ENCODE data around the gene TRIM46.
"Not testable (repeated sequence)": the region's sequence is repeated elsewhere in the genome, so short reads cannot be mapped to it uniquely, and the experiment has no call there.

The TRIM46 gene

GRCh38 chr1:155139895-155140629 lies 33.6 kb upstream of the TRIM46 start, which contains the start of gene DPM3:
Gene DPM3, minus strand, starts transcription at chr1:155140531. Its CDS starts 291 bp downstream, at chr1:155140240.
- DNase-seq, result peak; percentile 92 to 95

- DNase-seq, result no peak
Measured at GRCh38 chr1:155140630-155140953, 33.1 kb upstream of the TRIM46 start.

- DNase-seq, result no peak
Measured at GRCh38 chr1:155141749-155142148, 31.9 kb upstream of the TRIM46 start.

GRCh38 chr1:155145491-155145890 lies 28.2 kb upstream of the TRIM46 start:
- no peak for DNase-seq

- not testable (repeated sequence) for DNase-seq
Measured at GRCh38 chr1:155155996-155156643, 17.5 kb upstream of the TRIM46 start.

- DNase-seq, result no peak
Measured at GRCh38 chr1:155158991-155159390, 14.7 kb upstream of the TRIM46 start.

- no peak for DNase-seq
Measured at GRCh38 chr1:155160128-155160527, 13.5 kb upstream of the TRIM46 start.

- DNase-seq, result not testable (repeated sequence)
Measured at GRCh38 chr1:155162631-155163030, 11.0 kb upstream of the TRIM46 start.

GRCh38 chr1:155163785-155164184 lies 9.9 kb upstream of the TRIM46 start:
- DNase-seq, result not testable (repeated sequence)

- not testable (repeated sequence) for DNase-seq
Measured at GRCh38 chr1:155164625-155165024, 9.0 kb upstream of the TRIM46 start.

GRCh38 chr1:155166051-155166470 lies 7.6 kb upstream of the TRIM46 start:
- DNase-seq, result no peak

GRCh38 chr1:155166471-155167165 lies 7.0 kb upstream of the TRIM46 start:
- no peak for DNase-seq

GRCh38 chr1:155167166-155168104 lies 6.2 kb upstream of the TRIM46 start:
- peak; percentile 90 to 91 for DNase-seq

GRCh38 chr1:155168105-155168445 lies 5.6 kb upstream of the TRIM46 start:
- DNase-seq, result not testable (repeated sequence)

GRCh38 chr1:155168456-155169210 lies 5.0 kb upstream of the TRIM46 start:
- no peak for DNase-seq

- DNase-seq, result no peak
Measured at GRCh38 chr1:155169541-155169940, 4.1 kb upstream of the TRIM46 start.

GRCh38 chr1:155170101-155170785 lies 3.4 kb upstream of the TRIM46 start:
- DNase-seq, result no peak

- DNase-seq, result no peak
Measured at GRCh38 chr1:155170806-155171205, 2.8 kb upstream of the TRIM46 start.

- no peak for DNase-seq
Measured at GRCh38 chr1:155171836-155172731, 1.6 kb upstream of the TRIM46 start.

GRCh38 chr1:155172732-155173477 lies 744 bp upstream of the TRIM46 start, which contains the start of gene KRTCAP2:
Gene KRTCAP2, minus strand, starts transcription at chr1:155173304. Its CDS starts 80 bp downstream, at chr1:155173224.
- DNase-seq, result peak; percentile 95 to 96

All from stimulated activated CD4-positive, alpha-beta T cell treated with anti-CD3 and anti-CD28 coated beads, Interleukin-2, amount 100 ng/mL, for 24 hours (primary cell).